HG02943 (cell line): ENCODE measurements around the gene ARHGAP32.

Experiments
- ATAC-seq: cut with Tn5 transposase; IDR thresholded peaks from one replicate; pipeline ENCODE4 v1.9.1; 2021; ENCODE audit warnings: mild to moderate bottlenecking, low read depth, moderate library complexity; ENCODE audit not compliant: unreplicated experiment

ARHGAP32 gene

DNA sequence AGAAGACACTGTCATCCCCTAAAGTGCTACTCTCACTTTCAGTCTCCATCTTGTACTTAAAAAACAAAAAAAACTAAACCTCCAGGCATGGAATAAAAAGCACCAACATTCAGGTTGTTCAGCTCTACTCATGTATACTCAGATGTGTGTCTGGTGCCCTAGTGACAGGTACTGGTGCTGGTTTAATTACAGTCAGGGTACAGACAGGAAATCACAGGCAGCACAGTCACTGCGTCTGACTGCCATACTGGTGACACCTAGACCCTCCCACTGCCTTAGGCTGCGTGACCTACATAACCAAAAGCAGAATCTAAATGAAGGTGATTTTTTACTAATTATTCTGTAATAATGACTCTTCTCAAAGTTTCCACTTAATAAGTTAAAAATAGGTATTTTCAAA lies at the start of gene ARHGAP32:
Gene ARHGAP32 (minus strand): TSS at position 176 of the 400 bp plus-strand sequence. CDS start 127 bp downstream, at position 49.
- no peak for ATAC-seq

DNA sequence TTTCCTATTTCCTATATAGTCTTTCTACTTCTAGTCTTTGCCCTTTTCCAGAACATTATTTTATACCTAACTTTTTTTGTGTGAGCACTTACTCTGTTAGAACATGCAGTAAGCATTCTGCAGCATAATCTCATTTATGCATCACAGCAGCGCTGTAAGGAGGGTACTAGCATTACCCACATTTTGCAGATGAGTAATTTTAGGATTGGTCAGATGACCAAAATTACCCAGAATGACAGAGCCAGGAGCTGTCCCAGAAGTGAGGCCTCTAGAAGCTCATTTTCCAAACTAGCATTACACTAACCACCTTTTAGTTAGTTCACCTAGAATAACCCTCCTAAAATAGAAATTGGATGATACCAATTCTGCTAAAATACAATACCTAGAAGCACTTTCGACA lies 47.1 kb upstream of the ARHGAP32 start:
- ATAC-seq, result no peak

DNA sequence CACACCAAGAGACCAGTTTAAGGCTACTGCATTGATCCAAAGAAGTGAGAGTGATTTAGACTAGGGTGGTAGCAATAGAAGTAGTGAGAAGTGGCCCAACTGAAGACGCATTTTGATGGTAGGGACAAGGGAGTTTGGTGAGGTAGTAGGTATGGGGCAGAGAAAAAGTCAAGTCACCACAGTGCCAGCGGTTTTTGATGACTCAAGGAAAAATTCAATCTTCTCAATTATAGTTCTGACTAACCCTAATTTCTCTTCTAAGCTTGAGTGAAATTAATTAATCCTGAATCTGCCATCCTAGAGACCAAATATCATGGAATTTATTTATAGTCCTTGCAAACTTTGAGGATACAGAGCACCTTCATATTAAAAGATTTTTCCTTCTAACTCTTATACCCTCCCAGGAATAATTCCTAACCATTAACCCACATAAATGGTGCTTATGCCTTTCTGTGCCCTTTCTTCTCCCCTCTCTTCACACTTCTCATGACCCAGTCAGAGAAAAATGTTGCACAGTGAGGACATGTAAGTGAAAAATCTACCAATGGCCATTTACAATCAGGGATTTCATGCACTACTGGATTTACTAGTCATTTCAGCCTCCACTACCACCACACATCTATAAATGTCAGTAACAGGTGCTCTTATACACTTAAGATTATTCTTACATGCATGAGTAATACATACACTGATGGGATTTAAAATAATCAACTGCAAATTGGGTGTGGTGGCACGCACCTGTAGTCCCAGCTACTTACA lies 45.9 kb upstream of the ARHGAP32 start:
- no peak for ATAC-seq

DNA sequence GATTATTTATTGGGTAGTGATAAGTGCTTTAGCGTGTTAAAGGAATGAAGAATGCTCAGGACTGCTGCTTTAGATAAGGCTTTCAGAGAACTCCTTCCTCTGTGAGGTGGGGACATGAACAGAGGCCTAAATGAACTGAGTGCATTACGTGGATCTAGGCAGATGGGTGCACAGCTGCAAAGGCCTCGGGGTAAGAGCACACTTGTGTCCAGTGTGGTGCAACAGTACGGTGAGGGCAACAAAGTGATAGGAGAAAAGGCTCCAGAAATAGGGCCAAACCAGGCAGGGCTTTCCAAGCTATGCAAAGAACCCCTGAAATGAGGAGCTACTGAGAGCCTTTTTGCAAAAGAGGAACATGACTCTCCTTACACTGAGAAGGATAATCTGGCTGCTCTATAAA lies 45.3 kb upstream of the ARHGAP32 start:
- ATAC-seq, result no peak

- no peak for ATAC-seq
These were observed 44.7 kb upstream of the ARHGAP32 start for GRCh38 chr11:129236850-129237249.

GRCh38 chr11:129234978-129235377 lies 42.9 kb upstream of the ARHGAP32 start:
- ATAC-seq, result no peak

GRCh38 chr11:129230006-129230405 lies 37.9 kb upstream of the ARHGAP32 start:
- ATAC-seq, result no peak

GRCh38 chr11:129226207-129226798 lies 34.2 kb upstream of the ARHGAP32 start:
- no peak for ATAC-seq

DNA sequence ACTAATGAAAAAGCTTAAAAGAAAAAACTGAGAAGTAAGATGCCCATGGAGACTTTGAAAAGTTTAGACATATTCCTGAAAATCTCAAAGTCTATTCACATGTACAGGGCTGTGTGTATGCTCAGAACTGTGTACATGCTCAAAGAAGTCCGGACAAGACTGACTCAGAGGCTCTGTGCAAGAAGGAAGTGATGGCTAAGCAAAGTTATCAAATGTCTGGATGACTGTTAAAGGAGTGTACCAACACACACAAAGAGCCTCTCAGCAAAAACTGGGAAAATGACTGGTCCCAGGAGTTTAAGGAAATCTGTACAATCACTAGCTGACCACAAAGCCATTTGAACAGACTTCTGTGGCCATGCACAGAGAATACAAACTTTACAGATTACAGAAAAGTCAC lies 33.1 kb upstream of the ARHGAP32 start:
- no peak for ATAC-seq

- ATAC-seq, result no peak
These were observed 32.4 kb upstream of the ARHGAP32 start for GRCh38 chr11:129224538-129224937.

DNA sequence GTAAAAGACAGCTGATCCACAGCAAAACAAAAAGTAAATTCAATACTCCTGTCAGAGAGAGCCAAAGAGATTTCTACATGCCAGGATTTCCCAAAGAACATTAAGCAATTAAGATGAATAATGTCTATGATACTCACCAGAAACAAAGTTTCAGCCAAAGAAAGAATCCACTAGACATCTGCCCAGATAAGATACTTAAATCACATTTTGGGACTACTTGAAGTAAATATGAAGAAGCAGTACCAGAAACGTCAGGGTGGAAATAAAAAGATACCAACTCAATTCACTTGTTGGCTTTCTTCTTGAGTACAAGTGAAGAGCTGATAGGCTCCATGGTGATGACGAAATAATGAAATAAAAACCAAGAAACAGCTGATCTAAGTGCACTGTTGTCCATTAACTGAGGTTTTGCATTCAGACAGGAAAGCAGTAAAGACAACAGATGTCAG lies 31.6 kb upstream of the ARHGAP32 start:
- no peak for ATAC-seq

GRCh38 chr11:129223260-129223659 lies 31.1 kb upstream of the ARHGAP32 start:
- ATAC-seq, result no peak

DNA sequence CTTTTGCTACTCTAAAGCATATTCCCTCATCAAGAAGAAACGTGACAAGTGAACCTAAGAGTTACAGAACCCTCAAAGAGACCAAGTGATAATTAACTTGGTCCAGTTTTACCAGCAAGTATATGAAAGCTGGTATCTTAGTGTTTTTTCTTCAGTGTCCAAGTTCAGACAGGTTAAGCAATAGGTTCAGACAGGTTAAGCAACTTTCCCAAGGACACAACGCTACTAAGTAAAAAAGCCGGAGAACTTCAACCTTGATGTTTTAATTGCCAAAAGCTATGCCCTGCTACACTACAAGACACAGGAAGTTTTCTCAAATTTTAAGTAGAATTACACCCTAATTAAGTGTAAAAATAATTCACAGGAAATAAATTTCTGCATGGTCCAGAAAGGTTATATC lies 30.0 kb upstream of the ARHGAP32 start:
- ATAC-seq, result no peak

GRCh38 chr11:129215506-129216245 lies 23.6 kb upstream of the ARHGAP32 start:
- no peak for ATAC-seq

GRCh38 chr11:129214710-129215295 lies 22.7 kb upstream of the ARHGAP32 start:
- no peak for ATAC-seq

DNA sequence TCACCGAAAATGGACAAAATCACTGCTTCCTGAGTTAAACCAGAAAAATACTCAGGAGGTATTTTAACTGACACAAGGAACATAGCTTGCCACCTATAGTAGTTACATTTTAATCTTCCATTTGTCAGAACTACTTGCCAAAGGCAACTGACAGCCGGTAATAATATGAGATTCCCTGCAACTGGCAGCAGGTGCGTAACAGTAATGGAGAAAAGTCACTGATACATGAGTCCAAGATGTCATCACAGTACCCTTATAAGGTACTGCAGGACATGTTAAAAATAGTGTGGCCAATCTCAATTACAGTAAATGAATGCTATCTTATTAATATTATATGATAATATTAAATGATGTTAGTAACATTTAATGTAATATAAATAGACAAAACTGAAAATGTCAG lies 21.1 kb upstream of the ARHGAP32 start:
- ATAC-seq, result no peak

DNA sequence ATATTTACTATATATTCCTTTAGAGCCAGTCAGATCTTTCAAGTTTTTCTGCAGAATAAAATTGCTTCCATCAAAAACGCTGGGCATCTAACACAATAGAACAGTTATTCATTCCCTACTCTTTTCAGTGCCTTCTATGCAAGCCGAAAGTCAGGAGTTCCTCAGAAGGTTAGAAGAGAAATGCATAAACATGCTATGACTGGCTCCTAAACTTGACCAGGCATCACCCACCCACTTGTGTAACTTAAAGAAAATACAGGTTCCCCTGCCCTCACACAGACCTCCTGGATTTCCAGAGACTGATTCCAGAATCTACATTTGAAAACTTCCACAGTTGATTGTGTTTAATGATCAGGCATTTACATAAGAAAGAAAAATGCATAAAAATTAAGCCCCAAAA lies 19.3 kb upstream of the ARHGAP32 start:
- no peak for ATAC-seq

- no peak for ATAC-seq
These were observed 18.7 kb upstream of the ARHGAP32 start for GRCh38 chr11:129210831-129211181.

GRCh38 chr11:129209891-129210830 lies 18.0 kb upstream of the ARHGAP32 start:
- no peak for ATAC-seq

GRCh38 chr11:129208863-129209262 lies 16.7 kb upstream of the ARHGAP32 start:
- no peak for ATAC-seq
